ENCODE data around the gene INCENP.

DNA sequence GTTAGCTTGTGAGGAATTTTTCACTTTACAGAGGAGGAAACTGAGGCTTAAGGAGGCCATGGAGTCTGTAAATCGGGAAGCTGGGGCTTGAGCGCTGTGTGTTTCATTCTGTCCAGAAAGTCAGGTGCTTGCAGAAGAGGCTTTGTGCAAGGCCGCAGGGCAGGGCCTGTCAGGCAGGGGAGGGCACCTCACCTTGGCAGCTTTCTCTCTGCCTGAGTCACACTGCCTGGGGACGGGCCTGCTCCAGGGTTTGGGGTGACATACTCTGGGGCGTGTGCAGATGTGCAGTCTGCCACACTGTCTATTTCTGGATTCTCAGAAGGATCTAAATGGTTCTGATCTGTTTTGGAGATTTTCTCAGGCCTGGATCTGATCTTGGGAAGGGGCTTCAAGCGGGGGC lies 8.4 kb downstream of the INCENP start:
- TF ChIP-seq SREBF2 (IDR thresholded peaks at IDR 0.05; ENCODE audit: low read length) = no peak
- no peak for TF ChIP-seq ZNF687 (IDR thresholded peaks at IDR 0.05)
- no peak for TF ChIP-seq TCF12 (IDR thresholded peaks at IDR 0.05; ENCODE audit: low read depth, low read length)
- TF ChIP-seq POLR2A (IDR thresholded peaks at IDR 0.05; ENCODE audit: low read depth, low read length) = no peak
- no peak for TF ChIP-seq STAT3 (IDR thresholded peaks at IDR 0.05; ENCODE audit: low read depth, low read length)
- TF ChIP-seq, protein P1, sequence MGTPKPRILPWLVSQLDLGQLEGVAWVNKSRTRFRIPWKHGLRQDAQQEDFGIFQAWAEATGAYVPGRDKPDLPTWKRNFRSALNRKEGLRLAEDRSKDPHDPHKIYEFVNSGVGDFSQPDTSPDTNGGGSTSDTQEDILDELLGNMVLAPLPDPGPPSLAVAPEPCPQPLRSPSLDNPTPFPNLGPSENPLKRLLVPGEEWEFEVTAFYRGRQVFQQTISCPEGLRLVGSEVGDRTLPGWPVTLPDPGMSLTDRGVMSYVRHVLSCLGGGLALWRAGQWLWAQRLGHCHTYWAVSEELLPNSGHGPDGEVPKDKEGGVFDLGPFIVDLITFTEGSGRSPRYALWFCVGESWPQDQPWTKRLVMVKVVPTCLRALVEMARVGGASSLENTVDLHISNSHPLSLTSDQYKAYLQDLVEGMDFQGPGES (IDR thresholded peaks at IDR 0.05) = no peak
- TF ChIP-seq, protein P2, sequence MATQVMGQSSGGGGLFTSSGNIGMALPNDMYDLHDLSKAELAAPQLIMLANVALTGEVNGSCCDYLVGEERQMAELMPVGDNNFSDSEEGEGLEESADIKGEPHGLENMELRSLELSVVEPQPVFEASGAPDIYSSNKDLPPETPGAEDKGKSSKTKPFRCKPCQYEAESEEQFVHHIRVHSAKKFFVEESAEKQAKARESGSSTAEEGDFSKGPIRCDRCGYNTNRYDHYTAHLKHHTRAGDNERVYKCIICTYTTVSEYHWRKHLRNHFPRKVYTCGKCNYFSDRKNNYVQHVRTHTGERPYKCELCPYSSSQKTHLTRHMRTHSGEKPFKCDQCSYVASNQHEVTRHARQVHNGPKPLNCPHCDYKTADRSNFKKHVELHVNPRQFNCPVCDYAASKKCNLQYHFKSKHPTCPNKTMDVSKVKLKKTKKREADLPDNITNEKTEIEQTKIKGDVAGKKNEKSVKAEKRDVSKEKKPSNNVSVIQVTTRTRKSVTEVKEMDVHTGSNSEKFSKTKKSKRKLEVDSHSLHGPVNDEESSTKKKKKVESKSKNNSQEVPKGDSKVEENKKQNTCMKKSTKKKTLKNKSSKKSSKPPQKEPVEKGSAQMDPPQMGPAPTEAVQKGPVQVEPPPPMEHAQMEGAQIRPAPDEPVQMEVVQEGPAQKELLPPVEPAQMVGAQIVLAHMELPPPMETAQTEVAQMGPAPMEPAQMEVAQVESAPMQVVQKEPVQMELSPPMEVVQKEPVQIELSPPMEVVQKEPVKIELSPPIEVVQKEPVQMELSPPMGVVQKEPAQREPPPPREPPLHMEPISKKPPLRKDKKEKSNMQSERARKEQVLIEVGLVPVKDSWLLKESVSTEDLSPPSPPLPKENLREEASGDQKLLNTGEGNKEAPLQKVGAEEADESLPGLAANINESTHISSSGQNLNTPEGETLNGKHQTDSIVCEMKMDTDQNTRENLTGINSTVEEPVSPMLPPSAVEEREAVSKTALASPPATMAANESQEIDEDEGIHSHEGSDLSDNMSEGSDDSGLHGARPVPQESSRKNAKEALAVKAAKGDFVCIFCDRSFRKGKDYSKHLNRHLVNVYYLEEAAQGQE (IDR thresholded peaks at IDR 0.05; ENCODE audit: low read depth, low read length) = no peak
- TF ChIP-seq ZBED1 (IDR thresholded peaks at IDR 0.05; ENCODE audit: borderline replicate concordance) = no peak
- TF ChIP-seq EP300 (IDR thresholded peaks at IDR 0.05; ENCODE audit: borderline replicate concordance in 1 of 2, control insufficient read depth in 1 of 2, low read depth in 2 of 2, low read length in 2 of 2) = no peak
- no peak for TF ChIP-seq ZBTB33 (IDR thresholded peaks at IDR 0.05)
- no peak for TF ChIP-seq MTA3 (IDR thresholded peaks at IDR 0.05; ENCODE audit: borderline replicate concordance, low read length)
- no peak for TF ChIP-seq SP1 (IDR thresholded peaks at IDR 0.05; ENCODE audit: low read depth, low read length)
- TF ChIP-seq MYC (IDR thresholded peaks at IDR 0.05; ENCODE audit: insufficient read depth, insufficient read length, insufficient replicate concordance, low read length, severe bottlenecking) = no peak
